Psoas muscle (tissue), 8 donors: ENCODE measurements around the gene PARVB. TPM values are rescaled to one million over a fixed set of nuclear protein-coding genes. Genes with fewer than 3 reads are reported as not detected.
A peak's percentile ranks its signal among the peaks of the same experiment; 100 is the strongest.

Source experiments
- ATAC-seq, 4 donors: fragments of 200-7000 bp; cut with Tn5 transposase; one replicate each; pipeline ENCODE4 v1.9.1; 2020; ENCODE audit warnings: moderate library complexity in 3 of 4, mild to moderate bottlenecking in 2 of 4
- DNase-seq, 2 donors: peaks; one replicate each; pipeline ENCODE4 v3.0.0-alpha.2; 2020
- H3K27ac ChIP-seq: fragments of 200-600 bp; one replicate; pipeline ENCODE4 v1.8.0; 2022
- H3K27me3 ChIP-seq, 3 donors: fragments of 200-600 bp in 1 of 3; one replicate each; pipeline versions ENCODE4 v1.6.1 to v1.8.0; 2013 to 2022; ENCODE audit warnings: low read length in 2 of 3, mild to moderate bottlenecking in 2 of 3, moderate library complexity in 1 of 3; ENCODE audit not compliant: insufficient read depth in 3 of 3
- H3K36me3 ChIP-seq, 2 donors: fragments of 200-600 bp in 1 of 2; one replicate each; pipeline versions ENCODE4 v1.6.1 to v1.8.0; 2013 to 2022; ENCODE audit warnings: low read depth in 1 of 2, mild to moderate bottlenecking in 1 of 2, moderate library complexity in 1 of 2; ENCODE audit not compliant: insufficient read depth in 1 of 2
- H3K4me1 ChIP-seq: fragments of 200-600 bp; one replicate; pipeline ENCODE4 v1.8.0; 2022
- H3K4me3 ChIP-seq: fragments of 200-600 bp; one replicate; pipeline ENCODE4 v1.8.0; 2022; ENCODE audit warnings: mild to moderate bottlenecking
- H3K9me3 ChIP-seq: fragments of 200-600 bp; one replicate; pipeline ENCODE4 v1.8.0; 2022
- WGBS, 3 donors: extraction: QIAGEN DNeasy Blood & Tissue Kit; methylation state at CpG; one replicate each; pipeline versions ENCODE4 v1.1.6 to v1.1.7; 2013; 5-methylcytosine and 5-hydroxymethylcytosine counted together
- intact Hi-C, 2 donors: fragments of 100-400 bp; cut with DNase I; formaldehyde crosslinking; loops; one replicate each; pipeline versions ENCODE4 v1.11.0 to v1.14.2; 2022
- polyA plus RNA-seq, 3 donors: library from polyadenylated mRNA; stranded (reverse); fragments of 200-250 nt; gene quantifications; one replicate each; pipeline ENCODE4 v1.2.3, GENCODE V29; 2013
- total RNA-seq, 4 donors: library from RNA; stranded (reverse); fragmentation: NEBNext Ultra II Directional in 2 of 4; extraction: Animal tissue kit (Norgen Biotek cat#: 25700) in 2 of 4; gene quantifications; one replicate each; pipeline versions ENCODE4 v1.2.1 to v1.2.4, GENCODE V29; 2021 to 2023
- TF ChIP-seq, protein P1 (sequence below): fragments of 200-600 bp; IDR thresholded peaks from one replicate; pipeline ENCODE4 v1.8.0; 2022; ENCODE audit warnings: antibody characterized with exemption
- donor health status: healthy with polysubstance abuse.
- donor health status: DM: no; HTN: no; CAD: no; lungs with moderate emphysema.
- donor health status: Bipolar disorder and iron deficiency.
- donor health status: healthy.
- donor health status: DM: yes; HTN: yes; CAD: no.
- donor health status: DM: no; HTN: no; CAD: no.
- donor health status: DM: no; HTN: no; CAD: no.
- donor health status: DM: yes; HTN: yes; CAD: no.

The PARVB gene
- total and polyA plus RNA-seq, 7 donors, result 84.5 to 172 (median 103) TPM

DNA sequence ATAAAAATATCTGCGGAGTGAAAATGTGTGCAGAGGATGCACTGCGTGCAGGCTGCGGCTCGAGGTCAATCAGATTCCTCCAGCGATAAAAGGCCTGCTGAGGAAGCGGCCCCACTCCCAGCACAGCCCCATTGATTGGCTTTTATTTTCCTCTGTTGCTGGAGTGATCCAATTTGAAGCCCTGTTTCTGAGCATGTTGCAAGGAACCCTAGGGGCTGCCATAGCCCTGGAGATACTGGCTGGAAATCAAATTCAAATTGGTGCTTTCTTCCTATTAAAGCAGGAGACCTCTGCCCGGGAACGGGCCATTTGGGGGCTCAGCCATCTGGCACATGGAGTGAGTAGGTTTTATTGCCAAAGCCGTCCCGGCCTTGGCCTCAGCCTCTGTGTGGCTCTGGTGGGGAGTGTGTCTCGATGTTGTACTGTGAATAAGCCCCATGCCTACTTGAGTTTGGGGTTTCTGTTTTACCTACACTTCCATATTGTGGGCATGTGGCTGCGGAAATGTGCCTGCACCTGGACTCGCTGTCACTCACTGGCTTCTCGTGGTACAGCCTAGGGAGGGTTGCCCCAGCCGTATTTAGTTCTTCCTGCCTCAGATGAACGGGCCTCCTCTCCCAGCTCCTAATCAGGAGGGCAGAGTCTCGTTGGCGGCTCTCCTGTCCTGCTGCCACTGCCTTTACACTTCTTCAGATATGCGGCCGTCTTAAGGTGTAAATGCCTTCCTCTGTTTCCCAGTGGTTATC is 25.6 kb downstream of the PARVB start:
- WGBS, 3 donors, result 28 to 42% (median 28%) methylated on average over 20 of the region's 20 CpGs
- intact Hi-C loops, result no loop called here
- no peak for DNase-seq
- Histone ChIP-seq H3K9me3 (no peaks in the 10 kb centered on the region), H3K27me3 (no peaks in the 10 kb centered on the region), H3K36me3 (no peaks in the 10 kb centered on the region), H3K4me3 (no peak overlapping the region), H3K27ac (peak overlapping the region; percentile 81), H3K4me1 (peaks cover 45% of the 10 kb centered on the region)
- peak; percentile 71 to 84 (median 79) for ATAC-seq
- TF ChIP-seq, protein P1, sequence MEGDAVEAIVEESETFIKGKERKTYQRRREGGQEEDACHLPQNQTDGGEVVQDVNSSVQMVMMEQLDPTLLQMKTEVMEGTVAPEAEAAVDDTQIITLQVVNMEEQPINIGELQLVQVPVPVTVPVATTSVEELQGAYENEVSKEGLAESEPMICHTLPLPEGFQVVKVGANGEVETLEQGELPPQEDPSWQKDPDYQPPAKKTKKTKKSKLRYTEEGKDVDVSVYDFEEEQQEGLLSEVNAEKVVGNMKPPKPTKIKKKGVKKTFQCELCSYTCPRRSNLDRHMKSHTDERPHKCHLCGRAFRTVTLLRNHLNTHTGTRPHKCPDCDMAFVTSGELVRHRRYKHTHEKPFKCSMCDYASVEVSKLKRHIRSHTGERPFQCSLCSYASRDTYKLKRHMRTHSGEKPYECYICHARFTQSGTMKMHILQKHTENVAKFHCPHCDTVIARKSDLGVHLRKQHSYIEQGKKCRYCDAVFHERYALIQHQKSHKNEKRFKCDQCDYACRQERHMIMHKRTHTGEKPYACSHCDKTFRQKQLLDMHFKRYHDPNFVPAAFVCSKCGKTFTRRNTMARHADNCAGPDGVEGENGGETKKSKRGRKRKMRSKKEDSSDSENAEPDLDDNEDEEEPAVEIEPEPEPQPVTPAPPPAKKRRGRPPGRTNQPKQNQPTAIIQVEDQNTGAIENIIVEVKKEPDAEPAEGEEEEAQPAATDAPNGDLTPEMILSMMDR, result no peak

DNA sequence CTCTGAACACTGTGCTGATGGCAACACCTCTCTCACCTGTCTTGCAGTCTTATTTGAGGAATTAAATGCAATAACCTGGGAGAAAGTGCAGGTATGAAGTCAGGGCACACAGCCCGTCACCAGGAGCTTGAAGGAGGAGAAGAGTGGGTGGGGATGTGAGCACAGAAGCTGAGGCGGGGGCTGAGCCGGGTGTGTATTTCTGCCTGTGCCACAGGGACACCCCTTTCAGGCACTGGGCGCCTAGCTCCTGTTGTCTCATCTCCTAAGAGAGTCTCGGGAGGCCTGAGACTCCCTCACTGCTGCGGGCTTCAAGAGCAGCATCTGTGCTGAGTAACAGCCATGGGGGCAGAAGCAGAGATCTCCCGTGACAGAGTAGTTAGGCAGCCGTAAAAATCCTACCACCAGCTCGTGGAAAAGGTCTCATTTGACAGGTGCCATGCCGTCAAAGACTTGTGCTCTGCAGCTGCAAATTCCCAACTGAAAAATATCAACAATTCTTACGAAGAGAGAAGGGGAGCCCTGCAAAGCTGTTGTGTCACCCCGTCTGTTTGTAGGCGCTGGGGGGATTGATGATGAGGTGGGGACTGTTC is 26.8 kb downstream of the PARVB start:
- peak in 2 of 4 donors; percentile 26 to 27 for ATAC-seq
- Histone ChIP-seq H3K27ac (peak overlapping the region; percentile 81), H3K9me3 (no peaks in the 10 kb centered on the region), H3K4me3 (no peak overlapping the region), H3K4me1 (peaks cover 45% of the 10 kb centered on the region), H3K27me3 (no peaks in the 10 kb centered on the region), H3K36me3 (no peaks in the 10 kb centered on the region)
- TF ChIP-seq, protein P1, result no peak
- intact Hi-C loops, result no loop called here
- no peak for DNase-seq
- WGBS, 3 donors, result 62 to 74% (median 63%) methylated on average over 13 of the region's 13 CpGs

GRCh38 chr22:44051358-44051757 is 27.3 kb downstream of the PARVB start:
- Histone ChIP-seq H3K4me3 (no peak overlapping the region), H3K27ac (peak overlapping the region; percentile 81), H3K36me3 (no peaks in the 10 kb centered on the region), H3K27me3 (no peaks in the 10 kb centered on the region), H3K4me1 (peaks cover 45% of the 10 kb centered on the region), H3K9me3 (no peaks in the 10 kb centered on the region)
- intact Hi-C loops, result no loop called here
- DNase-seq (no peak), ATAC-seq (peak in 1 of 4 donors; percentile 11)
- 73 to 88% (median 81%) methylated on average over 6 of the region's 6 CpGs for WGBS, 3 donors
- TF ChIP-seq, protein P1, result no peak

GRCh38 chr22:44051961-44052360 is 27.9 kb downstream of the PARVB start:
- DNase-seq (no peak), ATAC-seq (peak in 2 of 4 donors; percentile 11 to 26)
- Histone ChIP-seq H3K4me3 (no peak overlapping the region), H3K36me3 (no peaks in the 10 kb centered on the region), H3K4me1 (peaks cover 40% of the 10 kb centered on the region), H3K9me3 (no peaks in the 10 kb centered on the region), H3K27ac (peak overlapping the region; percentile 81), H3K27me3 (no peaks in the 10 kb centered on the region)
- intact Hi-C loops, result no loop called here
- TF ChIP-seq, protein P1, result no peak
- 33 to 60% (median 43%) methylated on average over 13 of the region's 13 CpGs for WGBS, 3 donors
